Neural progenitor cell (in vitro differentiated cells): ENCODE data around the gene RTN4RL1. TPM values are rescaled to one million over a fixed set of nuclear protein-coding genes. Genes with fewer than 3 reads are reported as not detected.

ENCODE experiments used
- DNase-seq: peaks from one replicate; pipeline ENCODE4 v3.0.0-alpha.2; 2016; ENCODE audit warnings: low spot score
- H2AFZ ChIP-seq: fragments of 200-600 bp; sonication (generic); replicated peaks from 2 replicates; pipeline ENCODE4 v1.6.1; 2016; ENCODE audit warnings: antibody characterized with exemption
- H3F3A ChIP-seq: fragments of 200-600 bp; sonication (generic); 2 replicates; pipeline ENCODE4 v1.6.1; 2016; ENCODE audit warnings: antibody characterized with exemption, low read depth
- H3K27ac ChIP-seq: fragments of 200-600 bp; sonication (generic); 2 replicates; pipeline ENCODE4 v1.5.1; 2016; ENCODE audit warnings: mild to moderate bottlenecking
- H3K27me3 ChIP-seq: fragments of 200-600 bp; sonication (generic); 2 replicates; pipeline ENCODE4 v1.6.1; 2016; ENCODE audit warnings: mild to moderate bottlenecking, moderate library complexity
- H3K36me3 ChIP-seq: fragments of 200-600 bp; sonication (generic); 2 replicates; pipeline ENCODE4 v1.5.1; 2016
- H3K4me1 ChIP-seq: fragments of 200-600 bp; sonication (generic); 2 replicates; pipeline ENCODE4 v1.6.1; 2016; ENCODE audit warnings: mixed run types
- H3K4me2 ChIP-seq: fragments of 200-600 bp; sonication (generic); 2 replicates; pipeline ENCODE4 v1.6.1; 2016
- H3K4me3 ChIP-seq: fragments of 200-600 bp; sonication (generic); 2 replicates; pipeline ENCODE4 v1.5.1; 2016
- H3K79me2 ChIP-seq: fragments of 200-600 bp; sonication (generic); 2 replicates; pipeline ENCODE4 v1.6.1; 2016; ENCODE audit warnings: low read depth
- H3K9ac ChIP-seq: fragments of 200-600 bp; sonication (generic); 2 replicates; pipeline ENCODE4 v1.6.1; 2016
- H3K9me3 ChIP-seq: fragments of 200-600 bp; sonication (generic); 2 replicates; pipeline ENCODE4 v1.5.1; 2016; ENCODE audit warnings: low read depth
- H4K20me1 ChIP-seq: fragments of 200-600 bp; sonication (generic); 2 replicates; pipeline ENCODE4 v1.6.1; 2016; ENCODE audit warnings: low read depth
- H3K27ac Mint-ChIP-seq: 3 replicates; pipeline ENCODE4 v1.8.0; 2021; ENCODE audit warnings: mixed read lengths
- H3K27me3 Mint-ChIP-seq: 2 replicates; pipeline ENCODE4 v1.8.0; 2022; ENCODE audit warnings: low read depth, mild to moderate bottlenecking, inconsistent platforms, moderate library complexity, mixed read lengths; ENCODE audit not compliant: insufficient read depth
- H3K36me3 Mint-ChIP-seq: 3 replicates; pipeline ENCODE4 v1.8.0; 2021; ENCODE audit warnings: mixed read lengths
- H3K4me1 Mint-ChIP-seq: 3 replicates; pipeline ENCODE4 v1.8.0; 2021; ENCODE audit warnings: mixed read lengths
- H3K4me3 Mint-ChIP-seq: 3 replicates; pipeline ENCODE4 v1.8.0; 2021; ENCODE audit warnings: mild to moderate bottlenecking, moderate library complexity, mixed read lengths
- H3K9me3 Mint-ChIP-seq: 3 replicates; pipeline ENCODE4 v1.8.0; 2020; ENCODE audit warnings: mixed read lengths
- CTCF ChIP-seq: fragments of 200-600 bp; sonication (generic); IDR thresholded peaks from 2 replicates; pipeline ENCODE4 v1.5.1; 2017; ENCODE audit warnings: antibody characterized with exemption, mild to moderate bottlenecking
- EZH2 ChIP-seq: fragments of 200-600 bp; sonication (generic); IDR thresholded peaks from 2 replicates; pipeline ENCODE4 v1.6.1; 2017; ENCODE audit warnings: antibody characterized with exemption, mild to moderate bottlenecking, moderate library complexity
- EZH2phosphoT487 ChIP-seq: fragments of 200-600 bp; sonication (generic); IDR thresholded peaks from 2 replicates; pipeline ENCODE4 v1.6.1; 2017; ENCODE audit warnings: antibody characterized with exemption
- total RNA-seq: library from RNA; depleted of rRNA; stranded (reverse); fragments of >200 nt; gene quantifications from 2 replicates; pipeline ENCODE4 v1.2.3, GENCODE V29; 2015; ENCODE audit warnings: low replicate concordance

The RTN4RL1 gene
- total RNA-seq, 1 donor from 2014 or later = 3.4 TPM

- no peak for TF ChIP-seq CTCF
- no peak for TF ChIP-seq EZH2
- no peak for TF ChIP-seq EZH2phosphoT487
- no peak overlapping the region for H3K4me3 ChIP-seq
- no peaks in the 10 kb centered on the region for H3K36me3 ChIP-seq
- no peak overlapping the region for H3K4me2 ChIP-seq
- Mint-ChIP-seq H3K9me3 (no peaks in the 10 kb centered on the region), H3K27me3 (peaks cover 2% of the 10 kb centered on the region), H3K4me1 (peaks cover 27% of the 10 kb centered on the region), H3K36me3 (no peaks in the 10 kb centered on the region), H3K27ac (no peak overlapping the region), H3K4me3 (no peak overlapping the region)
- no peaks in the 10 kb centered on the region for H3K27me3 ChIP-seq
- no peaks in the 10 kb centered on the region for H3K9me3 ChIP-seq
- no peaks in the 10 kb centered on the region for H3K79me2 ChIP-seq
- H3K9ac ChIP-seq = no peak overlapping the region
- DNase-seq = no peak
- H3F3A ChIP-seq = peaks cover 18% of the 10 kb centered on the region
- H3K4me1 ChIP-seq = peaks cover 25% of the 10 kb centered on the region
- H4K20me1 ChIP-seq = no peaks in the 10 kb centered on the region
- H3K27ac ChIP-seq = no peak overlapping the region
- no peak overlapping the region for H2AFZ ChIP-seq
Observed at GRCh38 chr17:2004435-2004952, 20.6 kb downstream of the RTN4RL1 start.

- peaks cover 25% of the 10 kb centered on the region for H3F3A ChIP-seq
- H3K79me2 ChIP-seq = no peaks in the 10 kb centered on the region
- H3K4me1 ChIP-seq = peaks cover 29% of the 10 kb centered on the region
- no peak for DNase-seq
- no peak overlapping the region for H3K27ac Mint-ChIP-seq
- H3K4me2 ChIP-seq = no peak overlapping the region
- no peaks in the 10 kb centered on the region for H3K36me3 ChIP-seq
- no peaks in the 10 kb centered on the region for H4K20me1 ChIP-seq
- H3K27me3 Mint-ChIP-seq = peaks cover 7% of the 10 kb centered on the region
- no peaks in the 10 kb centered on the region for H3K36me3 Mint-ChIP-seq
- H3K9me3 ChIP-seq = no peaks in the 10 kb centered on the region
- peaks cover 4% of the 10 kb centered on the region for H3K27me3 ChIP-seq
- peaks cover 35% of the 10 kb centered on the region for H3K4me1 Mint-ChIP-seq
- H3K27ac ChIP-seq = no peak overlapping the region
- H3K9me3 Mint-ChIP-seq = no peaks in the 10 kb centered on the region
- no peak overlapping the region for H2AFZ ChIP-seq
- H3K4me3 Mint-ChIP-seq = peak overlapping the region; percentile 43
- no peak overlapping the region for H3K4me3 ChIP-seq
- TF ChIP-seq EZH2 = no peak
- TF ChIP-seq EZH2phosphoT487 = no peak
- no peak for TF ChIP-seq CTCF
- H3K9ac ChIP-seq = no peak overlapping the region
Observed at GRCh38 chr17:2003525-2003924, 21.6 kb downstream of the RTN4RL1 start.

GRCh38 chr17:2002767-2003329, 22.3 kb downstream of the RTN4RL1 start:
- H3K4me1 Mint-ChIP-seq = peaks cover 35% of the 10 kb centered on the region
- no peak for DNase-seq
- H3F3A ChIP-seq = peaks cover 31% of the 10 kb centered on the region
- no peaks in the 10 kb centered on the region for H4K20me1 ChIP-seq
- H3K27ac Mint-ChIP-seq = peak overlapping the region; percentile 60
- no peaks in the 10 kb centered on the region for H3K36me3 Mint-ChIP-seq
- H3K27me3 ChIP-seq = peaks cover 11% of the 10 kb centered on the region
- peaks cover 32% of the 10 kb centered on the region for H3K4me1 ChIP-seq
- TF ChIP-seq CTCF (no peak), EZH2 (no peak), EZH2phosphoT487 (no peak)
- H3K4me2 ChIP-seq = no peak overlapping the region
- H2AFZ ChIP-seq = no peak overlapping the region
- H3K27ac ChIP-seq = no peak overlapping the region
- no peaks in the 10 kb centered on the region for H3K79me2 ChIP-seq
- H3K4me3 ChIP-seq = no peak overlapping the region
- no peak overlapping the region for H3K9ac ChIP-seq
- H3K9me3 Mint-ChIP-seq = no peaks in the 10 kb centered on the region
- H3K27me3 Mint-ChIP-seq = peaks cover 7% of the 10 kb centered on the region
- no peaks in the 10 kb centered on the region for H3K36me3 ChIP-seq
- H3K9me3 ChIP-seq = no peaks in the 10 kb centered on the region
- H3K4me3 Mint-ChIP-seq = peak overlapping the region; percentile 43
